ENCODE data around the gene VTI1A.
A peak's percentile ranks its signal among the peaks of the same experiment; 100 is the strongest.

GRCh38 chr10:112491144-112491543 lies 44.1 kb downstream of the VTI1A start:
- no peak for TF ChIP-seq MAZ (IDR thresholded peaks at IDR 0.05; ENCODE audit: borderline replicate concordance, low read depth, low read length)
- TF ChIP-seq CTCF (conservative IDR thresholded peaks at IDR 0.05; ENCODE audit: low read depth, low read length) = no peak
- no peak for TF ChIP-seq POLR2A (IDR thresholded peaks at IDR 0.05; ENCODE audit: low read depth, low read length)
- TF ChIP-seq CEBPB (IDR thresholded peaks at IDR 0.05; ENCODE audit: low read depth, low read length) = no peak
- peak; percentile 31; the same call in 1 of the 2 replicates for TF ChIP-seq MAFK (IDR thresholded peaks at IDR 0.05; ENCODE audit: low read depth, low read length)
- TF ChIP-seq RFX5 (IDR thresholded peaks at IDR 0.05; ENCODE audit: low read depth, low read length) = no peak
- no peak for TF ChIP-seq SMC3 (IDR thresholded peaks at IDR 0.05; ENCODE audit: low read depth, low read length)
- no peak for TF ChIP-seq ELK1 (IDR thresholded peaks at IDR 0.05; ENCODE audit: borderline replicate concordance, low read depth, low read length)
- no peak for TF ChIP-seq FOS (IDR thresholded peaks at IDR 0.05; ENCODE audit: low read depth, low read length)
- no peak for TF ChIP-seq MXI1 (IDR thresholded peaks at IDR 0.05; ENCODE audit: borderline replicate concordance, low read depth, low read length)
- TF ChIP-seq USF2 (IDR thresholded peaks at IDR 0.05; ENCODE audit: low read depth, low read length) = no peak
- TF ChIP-seq NFE2L2 (IDR thresholded peaks at IDR 0.05; ENCODE audit: low read depth, low read length) = peak; percentile 79
- TF ChIP-seq CHD1 (IDR thresholded peaks at IDR 0.05; ENCODE audit: low read depth, low read length) = no peak

All from IMR-90 (cell line).